HG03342 (cell line): ENCODE measurements around the gene PNRC1.
"Not testable (repeated sequence)": the region's sequence is repeated elsewhere in the genome, so short reads cannot be mapped to it uniquely, and the experiment has no call there.

Experiments
- ATAC-seq: cut with Tn5 transposase; IDR thresholded peaks from one replicate; pipeline ENCODE4 v1.9.1; 2021; ENCODE audit warnings: mild to moderate bottlenecking, moderate library complexity; ENCODE audit not compliant: unreplicated experiment

The PNRC1 gene

GRCh38 chr6:89058627-89059026, 21.9 kb upstream of the PNRC1 start:
- ATAC-seq: no peak

- ATAC-seq: no peak
Measured at GRCh38 chr6:89059227-89059626, 21.3 kb upstream of the PNRC1 start.

GRCh38 chr6:89063881-89064280, 16.7 kb upstream of the PNRC1 start:
- no peak for ATAC-seq

GRCh38 chr6:89064931-89065330, 15.6 kb upstream of the PNRC1 start:
- not testable (repeated sequence) for ATAC-seq

- ATAC-seq: not testable (repeated sequence)
Measured at GRCh38 chr6:89066121-89066520, 14.4 kb upstream of the PNRC1 start.

GRCh38 chr6:89066940-89067646, 13.5 kb upstream of the PNRC1 start:
- no peak for ATAC-seq

- ATAC-seq: no peak
Measured at GRCh38 chr6:89067796-89068195, 12.8 kb upstream of the PNRC1 start.

- ATAC-seq: no peak
Measured at GRCh38 chr6:89068695-89069094, 11.9 kb upstream of the PNRC1 start.

GRCh38 chr6:89069536-89070163, 10.9 kb upstream of the PNRC1 start:
- no peak for ATAC-seq

- no peak for ATAC-seq
Measured at GRCh38 chr6:89071036-89071435, 9.5 kb upstream of the PNRC1 start.

- no peak for ATAC-seq
Measured at GRCh38 chr6:89073014-89073620, 7.4 kb upstream of the PNRC1 start.

- no peak for ATAC-seq
Measured at GRCh38 chr6:89073840-89074239, 6.7 kb upstream of the PNRC1 start.

GRCh38 chr6:89079511-89080234, 878 bp upstream of the PNRC1 start:
- ATAC-seq: no peak

GRCh38 chr6:89081129-89081422, 525 bp downstream of the PNRC1 start:
- peak; percentile 16 for ATAC-seq

- ATAC-seq: peak; percentile 64
Measured at GRCh38 chr6:89081423-89082322, 1.1 kb downstream of the PNRC1 start.

GRCh38 chr6:89082486-89082891, 1.9 kb downstream of the PNRC1 start:
- no peak for ATAC-seq

- ATAC-seq: no peak
Measured at GRCh38 chr6:89084542-89084941, 4.0 kb downstream of the PNRC1 start.

- no peak for ATAC-seq
Measured at GRCh38 chr6:89084954-89085353, 4.4 kb downstream of the PNRC1 start.

- no peak for ATAC-seq
Measured at GRCh38 chr6:89085409-89086205, 5.1 kb downstream of the PNRC1 start.

- no peak for ATAC-seq
Measured at GRCh38 chr6:89087881-89088280, 7.3 kb downstream of the PNRC1 start.
